NCI-H2029 (cell line): Measurements from ENCODE around the gene CDKN3.
"Not testable (repeated sequence)": the region's sequence is repeated elsewhere in the genome, so short reads cannot be mapped to it uniquely, and the experiment has no call there.

Experiments
- DNase-seq: peaks from one replicate; lab custom pipeline; 2025; lab: John Stamatoyannopoulos, UW

CDKN3 gene

GRCh38 chr14:54370323-54371198 lies 26.2 kb upstream of the CDKN3 start:
- DNase-seq: no peak

GRCh38 chr14:54374117-54374884 lies 22.5 kb upstream of the CDKN3 start:
- DNase-seq: no peak

- no peak for DNase-seq
Observed at GRCh38 chr14:54377501-54377900, 19.3 kb upstream of the CDKN3 start.

GRCh38 chr14:54378893-54379292 lies 17.9 kb upstream of the CDKN3 start:
- DNase-seq: not testable (repeated sequence)

- DNase-seq: not testable (repeated sequence)
Observed at GRCh38 chr14:54380558-54380957, 16.2 kb upstream of the CDKN3 start.

- no peak for DNase-seq
Observed at GRCh38 chr14:54381821-54382220, 15.0 kb upstream of the CDKN3 start.

- DNase-seq: no peak
Observed at GRCh38 chr14:54383835-54384234, 13.0 kb upstream of the CDKN3 start.

- no peak for DNase-seq
Observed at GRCh38 chr14:54385556-54385955, 11.3 kb upstream of the CDKN3 start.

- DNase-seq: no peak
Observed at GRCh38 chr14:54387328-54387727, 9.5 kb upstream of the CDKN3 start.

- no peak for DNase-seq
Observed at GRCh38 chr14:54392131-54392859, 4.5 kb upstream of the CDKN3 start.

- not testable (repeated sequence) for DNase-seq
Observed at GRCh38 chr14:54392986-54393884, 3.6 kb upstream of the CDKN3 start.

- no peak for DNase-seq
Observed at GRCh38 chr14:54394596-54394995, 2.2 kb upstream of the CDKN3 start.

GRCh38 chr14:54395284-54395683 lies 1.5 kb upstream of the CDKN3 start:
- no peak for DNase-seq

GRCh38 chr14:54395716-54396115 lies 1.1 kb upstream of the CDKN3 start:
- DNase-seq: no peak

GRCh38 chr14:54396183-54396492 lies 669 bp upstream of the CDKN3 start:
- DNase-seq: no peak

- DNase-seq: no peak
Observed at GRCh38 chr14:54399560-54399959, 2.8 kb downstream of the CDKN3 start.

GRCh38 chr14:54403401-54404005 lies 6.7 kb downstream of the CDKN3 start:
- DNase-seq: not testable (repeated sequence)

GRCh38 chr14:54410215-54410614 lies 13.4 kb downstream of the CDKN3 start:
- DNase-seq: no peak

- DNase-seq: no peak
Observed at GRCh38 chr14:54411371-54411770, 14.6 kb downstream of the CDKN3 start.

GRCh38 chr14:54420478-54421142 lies 23.8 kb downstream of the CDKN3 start:
- peak; percentile 17 for DNase-seq

GRCh38 chr14:54423991-54424390 lies 27.2 kb downstream of the CDKN3 start:
- DNase-seq: no peak
